Upper lobe of left lung (tissue), 6 donors: ENCODE data around the gene CCR5. TPM values are rescaled to one million over a fixed set of nuclear protein-coding genes. Genes with fewer than 3 reads are reported as not detected.
"Not testable (repeated sequence)": the region's sequence is repeated elsewhere in the genome, so short reads cannot be mapped to it uniquely, and the experiment has no call there.

Experiments
- ATAC-seq, 2 donors: fragments of 200-7000 bp; cut with Tn5 transposase; one replicate each; pipeline ENCODE4 v1.9.1; 2022; ENCODE audit warnings: mild to moderate bottlenecking in 2 of 2, moderate library complexity in 2 of 2; ENCODE audit not compliant: low FRiP score in 2 of 2
- DNase-seq, 2 donors: peaks; one replicate each; pipeline ENCODE4 v3.0.0-alpha.2; 2019 to 2020
- H3K27ac ChIP-seq, 4 donors: fragments of 200-600 bp; sonication (generic); one replicate each; pipeline ENCODE4 v1.5.1; 2016 to 2019
- H3K27me3 ChIP-seq, 4 donors: fragments of 200-600 bp; sonication (generic); one replicate each; pipeline ENCODE4 v1.5.1; 2017 to 2019
- H3K36me3 ChIP-seq, 4 donors: fragments of 200-600 bp; sonication (generic); one replicate each; pipeline ENCODE4 v1.5.1; 2016 to 2019
- H3K4me1 ChIP-seq, 4 donors: fragments of 200-600 bp; sonication (generic); one replicate each; pipeline ENCODE4 v1.5.1; 2018 to 2019
- H3K4me3 ChIP-seq, 4 donors: fragments of 200-600 bp; sonication (generic); one replicate each; pipeline ENCODE4 v1.5.1; 2017 to 2019; ENCODE audit warnings: mild to moderate bottlenecking in 2 of 4, moderate library complexity in 1 of 4
- H3K9me3 ChIP-seq, 4 donors: fragments of 200-600 bp; sonication (generic); one replicate each; pipeline ENCODE4 v1.5.1; 2018 to 2019
- CTCF ChIP-seq, 6 experiments: fragments of 450-650 bp in 4 of 6; fragments of 200-600 bp in 2 of 6; sonication (generic) in 2 of 6; IDR thresholded peaks; one replicate each; pipeline ENCODE4 v1.5.1; 2016 to 2019; ENCODE audit warnings: antibody characterized with exemption in 6 of 6
- EP300 ChIP-seq, 4 donors: sonication (generic); formaldehyde crosslinking; IDR thresholded peaks; one replicate each; pipeline ENCODE4 v1.5.1; 2017; ENCODE audit warnings: antibody characterized with exemption in 4 of 4, control low read depth in 2 of 4
- POLR2A ChIP-seq, 4 donors: fragments of 450-650 bp; IDR thresholded peaks; one replicate each; pipeline ENCODE4 v1.5.1; 2016 to 2017; ENCODE audit warnings: antibody characterized with exemption in 4 of 4, mild to moderate bottlenecking in 2 of 4
- POLR2AphosphoS5 ChIP-seq, 2 donors: sonication (generic); formaldehyde crosslinking; IDR thresholded peaks; one replicate each; pipeline ENCODE4 v1.5.1; 2017; ENCODE audit warnings: antibody characterized with exemption in 2 of 2
- WGBS, 2 donors: methylation state at CpG; one replicate each; pipeline ENCODE4 v1.1.5; 2017 to 2018; 5-methylcytosine and 5-hydroxymethylcytosine counted together
- total RNA-seq, 6 donors: library from RNA; depleted of rRNA in 4 of 6; stranded (reverse); fragments of >200 nt in 4 of 6; gene quantifications; one replicate each; pipeline versions ENCODE4 v1.1.0 to v1.2.1, GENCODE V29; 2016 to 2021
- donor health status: DM: no; HTN: no; CAD: no; lungs with moderate emphysema.
- donor health status: DM: no; HTN: yes; CAD: no; lungs with severe emphysema.

Gene CCR5
- 1 to 10 TPM in 5 of 6 donors, under 1 TPM in 1; 0.33 to 8.6 (median 3.1) TPM for total RNA-seq

GRCh38 chr3:46370839-46371518, at the start of gene CCR5:
Gene CCR5 (plus strand): TSS chr3:46370946. CDS start chr3:46372903, 1,957 bp downstream.
- Histone ChIP-seq H3K27ac (peak within 1 kb of the TSS; percentile 11 to 51 (median 27)), H3K9me3 (no peaks in the 10 kb centered on the region), H3K36me3 (no peaks in the 10 kb centered on the region), H3K4me3 (peak within 1 kb of the TSS in 3 of 4 donors; percentile 6 to 15 (median 12)), H3K27me3 (no peaks in the 10 kb centered on the region), H3K4me1 (peaks cover 13 to 35% (median 23%) of the 10 kb centered on the region in 4 donors)
- 25 to 31% methylated on average over 5 of the region's 5 CpGs for WGBS, 2 donors
- DNase-seq (no peak), ATAC-seq (no peak)
- TF ChIP-seq EP300 (IDR thresholded peaks at IDR 0.05) (no peak), POLR2A (IDR thresholded peaks at IDR 0.05) (peak in 1 of 4 donors; percentile 49)

- DNase-seq (no peak), ATAC-seq (peak in 1 of 2 donors; percentile 21)
- no peaks in the 10 kb centered on the region for H3K9me3 ChIP-seq
- no peaks in the 10 kb centered on the region for H3K36me3 ChIP-seq
- H3K27ac ChIP-seq = no peak overlapping the region
- H3K4me1 ChIP-seq = no peaks in the 10 kb centered on the region
- TF ChIP-seq POLR2AphosphoS5 (IDR thresholded peaks at IDR 0.05) = no peak
- TF ChIP-seq EP300 (IDR thresholded peaks at IDR 0.05) = no peak
- no peak for TF ChIP-seq CTCF (IDR thresholded peaks at IDR 0.05)
- TF ChIP-seq POLR2A (IDR thresholded peaks at IDR 0.05) = no peak
- WGBS, 2 donors = 79 to 92% methylated on average over 1 of the region's 1 CpG
- no peaks in the 10 kb centered on the region for H3K27me3 ChIP-seq
- H3K4me3 ChIP-seq = no peak overlapping the region
These were observed 49.2 kb upstream of the CCR5 start for GRCh38 chr3:46321461-46322104.

GRCh38 chr3:46324036-46324435, 46.7 kb upstream of the CCR5 start:
- no peak overlapping the region for H3K27ac ChIP-seq
- H3K36me3 ChIP-seq = no peaks in the 10 kb centered on the region
- ATAC-seq (no peak), DNase-seq (no peak)
- peaks cover 0 to 3% (median 0%) of the 10 kb centered on the region in 4 donors for H3K9me3 ChIP-seq
- WGBS, 2 donors = 76 to 86% methylated on average over 2 of the region's 2 CpGs
- no peak for TF ChIP-seq POLR2AphosphoS5 (IDR thresholded peaks at IDR 0.05)
- no peak for TF ChIP-seq POLR2A (IDR thresholded peaks at IDR 0.05)
- no peak for TF ChIP-seq EP300 (IDR thresholded peaks at IDR 0.05)
- no peak for TF ChIP-seq CTCF (IDR thresholded peaks at IDR 0.05)
- no peaks in the 10 kb centered on the region for H3K27me3 ChIP-seq
- no peak overlapping the region for H3K4me3 ChIP-seq
- H3K4me1 ChIP-seq = no peaks in the 10 kb centered on the region

GRCh38 chr3:46325645-46326300, 45.0 kb upstream of the CCR5 start:
- H3K9me3 ChIP-seq = peaks cover 0 to 3% (median 0%) of the 10 kb centered on the region in 4 donors
- no peaks in the 10 kb centered on the region for H3K27me3 ChIP-seq
- no peak overlapping the region for H3K27ac ChIP-seq
- DNase-seq (no peak), ATAC-seq (no peak)
- H3K36me3 ChIP-seq = no peaks in the 10 kb centered on the region
- 60 to 80% methylated on average over 1 of the region's 1 CpG for WGBS, 2 donors
- no peaks in the 10 kb centered on the region for H3K4me1 ChIP-seq
- TF ChIP-seq POLR2A (IDR thresholded peaks at IDR 0.05) (no peak), EP300 (IDR thresholded peaks at IDR 0.05) (no peak), POLR2AphosphoS5 (IDR thresholded peaks at IDR 0.05) (no peak), CTCF (IDR thresholded peaks at IDR 0.05) (no peak)
- H3K4me3 ChIP-seq = no peak overlapping the region

- not testable (repeated sequence) for H3K4me3 ChIP-seq, H3K9me3 ChIP-seq, H3K36me3 ChIP-seq, ATAC-seq, H3K4me1 ChIP-seq, H3K27me3 ChIP-seq, DNase-seq, H3K27ac ChIP-seq
- WGBS, 2 donors = 90 to 92% methylated on average over 3 of the region's 3 CpGs
These were observed 40.1 kb upstream of the CCR5 start for GRCh38 chr3:46330676-46331075.
